B cell (primary cell): Measurements from ENCODE around the gene FKBP1A. TPM values are rescaled to one million over a fixed set of nuclear protein-coding genes. Genes with fewer than 3 reads are reported as not detected.

ENCODE experiments used
- ATAC-seq: fragments of 200-7000 bp; cut with Tn5 transposase; one replicate; pipeline ENCODE4 v1.10.0; 2021; ENCODE audit warnings: low read depth, mild to moderate bottlenecking, moderate number of reproducible peaks, moderate library complexity
- CTCF ChIA-PET: fragments of 350-600 bp; sonication (Branson Sonifier 250); formaldehyde crosslinking; loops from one replicate; lab custom pipeline; 2021; ENCODE audit warnings: antibody characterized with exemption, inconsistent platforms; lab: Charles Lee
- POLR2A ChIA-PET: fragments of 350-600 bp; sonication (Branson Sonifier 250); formaldehyde crosslinking; loops from one replicate; lab custom pipeline; 2021; ENCODE audit warnings: antibody characterized with exemption; lab: Charles Lee
- DNase-seq: peaks from one replicate; pipeline ENCODE4 v3.0.0; 2013
- H2AFZ ChIP-seq: 2 replicates; pipeline ENCODE4 v1.6.1; 2012; ENCODE audit warnings: mild to moderate bottlenecking, low read depth, low read length; ENCODE audit not compliant: insufficient read depth, poor library complexity, severe bottlenecking
- H3K27ac ChIP-seq, 2 donors: 1 replicate in 1 of 2; 2 replicates in 1 of 2; pipeline ENCODE4 v1.5.1; 2012 to 2013; ENCODE audit warnings: low read length in 2 of 2, mild to moderate bottlenecking in 2 of 2, moderate library complexity in 1 of 2
- H3K27me3 ChIP-seq, 4 experiments: fragments of 200-600 bp in 1 of 4; sonication (generic) in 1 of 4; replicated peaks in 1 of 4; 1 replicate in 2 of 4; 2 replicates in 2 of 4; pipeline versions ENCODE4 v1.6.1 to v1.7.0; 2013 to 2016; ENCODE audit warnings: low read length in 3 of 4, mild to moderate bottlenecking in 2 of 4, mixed read lengths in 1 of 4, moderate library complexity in 1 of 4; ENCODE audit not compliant: insufficient read depth in 4 of 4, control insufficient read depth in 3 of 4; ENCODE audit errors: control extremely low read depth in 1 of 4
- H3K36me3 ChIP-seq, 2 experiments: replicated peaks in 1 of 2; 1 replicate in 1 of 2; 2 replicates in 1 of 2; pipeline versions ENCODE4 v1.6.1 to v1.7.1; 2013; ENCODE audit warnings: low read length in 1 of 2; ENCODE audit not compliant: insufficient read depth in 2 of 2, control insufficient read depth in 1 of 2; ENCODE audit errors: control extremely low read depth in 1 of 2, extremely low read depth in 1 of 2
- H3K4me1 ChIP-seq, 2 donors: fragments of 200-600 bp in 1 of 2; sonication (generic) in 1 of 2; 1 replicate in 1 of 2; 2 replicates in 1 of 2; pipeline versions ENCODE4 v1.5.1 to v1.6.1; 2013 to 2017; ENCODE audit warnings: low read length in 2 of 2; ENCODE audit not compliant: control insufficient read depth in 2 of 2, insufficient read depth in 2 of 2
- H3K4me2 ChIP-seq: replicated peaks from 2 replicates; pipeline ENCODE3; 2012; ENCODE audit warnings: mild to moderate bottlenecking, low read depth, low read length; ENCODE audit not compliant: poor library complexity, severe bottlenecking
- H3K4me3 ChIP-seq, 5 experiments: fragments of 200-600 bp in 1 of 5; sonication (generic) in 1 of 5; 1 replicate in 3 of 5; 2 replicates in 2 of 5; pipeline versions ENCODE4 v1.5.1 to v1.7.0; 2011 to 2016; ENCODE audit warnings: low read length in 4 of 5, mild to moderate bottlenecking in 4 of 5, low read depth in 2 of 5, control low read depth in 1 of 5, moderate library complexity in 1 of 5; ENCODE audit not compliant: insufficient read depth in 1 of 5; ENCODE audit errors: control extremely low read depth in 1 of 5, extremely low read depth in 1 of 5
- H3K79me2 ChIP-seq: fragments of 200-600 bp; sonication (generic); one replicate; pipeline ENCODE4 v1.6.0; 2016; ENCODE audit warnings: low read length; ENCODE audit not compliant: control insufficient read depth, insufficient read depth
- H3K9ac ChIP-seq: fragments of 200-600 bp; sonication (generic); 2 replicates; pipeline ENCODE4 v1.6.1; 2017; ENCODE audit warnings: mild to moderate bottlenecking, low read length, moderate library complexity
- H3K9me3 ChIP-seq, 3 donors: one replicate each; pipeline versions ENCODE4 v1.6.1 to v1.7.1; 2013; ENCODE audit warnings: low read length in 2 of 3; ENCODE audit not compliant: control insufficient read depth in 2 of 3, insufficient read depth in 1 of 3; ENCODE audit errors: control extremely low read depth in 1 of 3
- H4K20me1 ChIP-seq: 2 replicates; pipeline ENCODE4 v1.6.0; 2012; ENCODE audit warnings: mild to moderate bottlenecking, low read length; ENCODE audit not compliant: insufficient read depth, control insufficient read depth, poor library complexity, severe bottlenecking
- H3K27ac Mint-ChIP-seq: one replicate; pipeline ENCODE4 v1.8.0; 2021; ENCODE audit warnings: mixed read lengths
- H3K27me3 Mint-ChIP-seq: one replicate; pipeline ENCODE4 v1.8.0; 2021; ENCODE audit warnings: mixed read lengths
- H3K4me1 Mint-ChIP-seq: one replicate; pipeline ENCODE4 v1.8.0; 2021; ENCODE audit warnings: mixed read lengths
- H3K4me3 Mint-ChIP-seq: one replicate; pipeline ENCODE4 v1.8.0; 2021; ENCODE audit warnings: mixed read lengths
- H3K9me3 Mint-ChIP-seq: one replicate; pipeline ENCODE4 v1.8.0; 2022; ENCODE audit warnings: mixed read lengths; ENCODE audit not compliant: insufficient read depth
- CTCF ChIP-seq: fragments of 200-600 bp; IDR thresholded peaks from one replicate; pipeline ENCODE4 v1.8.0; 2022; ENCODE audit warnings: antibody characterized with exemption, mild to moderate bottlenecking
- EZH2 ChIP-seq: IDR thresholded peaks from 2 replicates; pipeline ENCODE4 v1.6.1; 2012; ENCODE audit warnings: borderline replicate concordance, low read depth, mild to moderate bottlenecking, moderate library complexity, low read length; ENCODE audit not compliant: insufficient read depth, poor library complexity, severe bottlenecking
- WGBS: methylation state at CpG from one replicate; pipeline ENCODE4 v1.1.5; 2013; ENCODE audit warnings: missing lambda C conversion rate; ENCODE audit not compliant: insufficient coverage; 5-methylcytosine and 5-hydroxymethylcytosine counted together
- intact Hi-C: fragments of 100-400 bp; cut with micrococcal nuclease; formaldehyde crosslinking; loops from one replicate; pipeline ENCODE4 v1.10.0; 2022
- polyA plus RNA-seq: library from polyadenylated mRNA; depleted of rRNA; stranded (reverse); fragments of >200 nt; gene quantifications from 2 replicates; pipeline ENCODE4 v1.2.3, GENCODE V29; 2012
- total RNA-seq, 2 donors: library from RNA; stranded (reverse); fragments of 120-200 nt in 1 of 2; gene quantifications; 1 replicate in 1 of 2; 2 replicates in 1 of 2; pipeline versions ENCODE4 v1.2.3 to v1.2.4, GENCODE V29; 2013 to 2022

Gene FKBP1A
- total and polyA plus RNA-seq, 2 donors (not counting 1 experiment from before 2014, with no cell fraction given) = 86.3 to 86.7 TPM

DNA sequence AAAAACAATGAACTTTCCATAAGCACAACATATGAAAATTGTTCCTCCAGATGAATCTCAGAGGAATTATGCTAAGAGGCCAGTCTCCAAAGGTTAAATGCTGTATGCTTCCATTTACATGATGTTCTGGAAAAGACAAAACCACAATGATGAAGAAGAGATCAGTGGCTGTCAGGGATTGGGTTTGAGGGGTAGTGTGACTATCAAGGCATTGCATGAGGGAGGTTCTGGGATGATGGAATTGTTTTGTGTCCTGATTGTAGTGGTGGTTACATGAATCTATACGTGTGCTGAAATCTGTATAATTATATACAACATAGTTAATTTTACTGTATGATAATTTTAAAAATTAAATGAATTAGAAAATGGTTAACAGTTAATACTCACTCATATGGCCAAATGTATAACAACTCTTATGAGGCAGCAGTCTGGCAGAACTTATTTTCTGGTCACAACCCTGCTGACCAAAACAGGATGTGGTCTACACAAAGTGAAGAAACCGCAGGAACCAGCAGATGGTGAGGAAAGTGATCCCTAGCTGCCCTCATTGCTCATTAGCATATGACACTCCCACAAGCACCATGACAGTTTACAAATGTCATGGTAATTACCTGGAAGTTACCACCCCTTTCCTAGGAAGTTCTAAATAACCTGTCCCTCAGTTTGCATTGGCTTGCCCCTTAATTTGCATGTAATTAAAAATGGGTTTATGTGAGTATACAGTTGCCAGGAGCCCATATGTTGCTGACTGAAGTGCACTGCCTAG lies 41.9 kb upstream of the FKBP1A start:
- no CpG with 5 or more reads among the region's 2 CpGs for WGBS
- no peaks in the 10 kb centered on the region for H3K27me3 ChIP-seq
- H2AFZ ChIP-seq = no peak overlapping the region
- ATAC-seq = peak; percentile 82
- intact Hi-C loops = loop anchor here (1.0 to 5.0 kb wide), 3 partner anchors 41 to 109 kb away; partner anchors contain the start of gene FKBP1A
- CTCF ChIA-PET = interaction anchor here (0.9 to 7.2 kb wide), 13 partner anchors 10 to 122 kb away, joined by 3 to 74 read pairs (median 6); partner anchors contain the start of genes FKBP1A and NSFL1C
- H3K9ac ChIP-seq = no peak overlapping the region
- peak overlapping the region; percentile 61 for H3K4me3 Mint-ChIP-seq
- H3K27ac Mint-ChIP-seq = peak overlapping the region; percentile 83
- H3K27me3 Mint-ChIP-seq = peaks cover 3% of the 10 kb centered on the region
- no peak for TF ChIP-seq CTCF
- TF ChIP-seq EZH2 = no peak
- H3K4me2 ChIP-seq = peak overlapping the region; percentile 49
- H3K9me3 ChIP-seq = no peaks in the 10 kb centered on the region
- peak; percentile 83 for DNase-seq
- H3K4me1 ChIP-seq = peaks cover 23% of the 10 kb centered on the region in 2 donors
- POLR2A ChIA-PET = interaction anchor here (1.4 kb wide), 1 partner anchor 35 kb away, joined by 3 read pairs; no protein-coding TSS in a partner anchor
- H3K4me3 ChIP-seq = peak overlapping the region in 1 of 5 experiments; percentile 37
- no peak overlapping the region for H3K27ac ChIP-seq
- H3K79me2 ChIP-seq = no peaks in the 10 kb centered on the region
- H4K20me1 ChIP-seq = no peaks in the 10 kb centered on the region
- H3K4me1 Mint-ChIP-seq = peaks cover 47% of the 10 kb centered on the region
- peaks cover 0 to 1% of the 10 kb centered on the region in 2 experiments for H3K36me3 ChIP-seq
- H3K9me3 Mint-ChIP-seq = no peaks in the 10 kb centered on the region

GRCh38 chr20:1431158-1431557 lies 38.3 kb upstream of the FKBP1A start:
- Mint-ChIP-seq H3K27me3 (peaks cover 3% of the 10 kb centered on the region), H3K4me3 (no peak overlapping the region), H3K9me3 (no peaks in the 10 kb centered on the region), H3K27ac (peak overlapping the region; percentile 47), H3K4me1 (peaks cover 36% of the 10 kb centered on the region)
- H3K9ac ChIP-seq = no peak overlapping the region
- H3K27ac ChIP-seq = no peak overlapping the region
- DNase-seq = no peak
- H3K4me2 ChIP-seq = no peak overlapping the region
- intact Hi-C loops = no loop called here
- H3K4me3 ChIP-seq = no peak overlapping the region
- no peak for ATAC-seq
- no peak for TF ChIP-seq EZH2
- WGBS = no CpG with 5 or more reads among the region's 1 CpG
- H3K4me1 ChIP-seq = peaks cover 19 to 23% of the 10 kb centered on the region in 2 donors
- no peak overlapping the region for H2AFZ ChIP-seq
- no peaks in the 10 kb centered on the region for H3K36me3 ChIP-seq
- no peaks in the 10 kb centered on the region for H4K20me1 ChIP-seq
- H3K27me3 ChIP-seq = no peaks in the 10 kb centered on the region
- CTCF ChIA-PET = no interaction called here
- POLR2A ChIA-PET = no interaction called here
- no peaks in the 10 kb centered on the region for H3K9me3 ChIP-seq
- no peaks in the 10 kb centered on the region for H3K79me2 ChIP-seq
